Measurements from ENCODE around the gene SLC12A7.
"Not testable (repeated sequence)": the region's sequence is repeated elsewhere in the genome, so short reads cannot be mapped to it uniquely, and the experiment has no call there.

The SLC12A7 gene

GRCh38 chr5:1109542-1110306 is 2.1 kb downstream of the SLC12A7 start:
- no peak for DNase-seq (ENCODE audit: low read depth)

GRCh38 chr5:1108865-1109174 is 3.0 kb downstream of the SLC12A7 start:
- DNase-seq (ENCODE audit: low read depth), result no peak

- DNase-seq (ENCODE audit: low read depth), result no peak
These were observed 3.6 kb downstream of the SLC12A7 start for GRCh38 chr5:1108023-1108864.

- no peak for DNase-seq (ENCODE audit: low read depth)
These were observed 4.5 kb downstream of the SLC12A7 start for GRCh38 chr5:1107167-1108022.

- no peak for DNase-seq (ENCODE audit: low read depth)
These were observed 5.3 kb downstream of the SLC12A7 start for GRCh38 chr5:1106385-1107166.

GRCh38 chr5:1105350-1106265 is 6.3 kb downstream of the SLC12A7 start:
- peak; percentile 57 for DNase-seq (ENCODE audit: low read depth)

GRCh38 chr5:1104327-1105006 is 7.4 kb downstream of the SLC12A7 start:
- DNase-seq (ENCODE audit: low read depth), result peak; percentile 56

- no peak for DNase-seq (ENCODE audit: low read depth)
These were observed 8.1 kb downstream of the SLC12A7 start for GRCh38 chr5:1103505-1104326.

- DNase-seq (ENCODE audit: low read depth), result no peak
These were observed 8.8 kb downstream of the SLC12A7 start for GRCh38 chr5:1103093-1103492.

- no peak for DNase-seq (ENCODE audit: low read depth)
These were observed 9.7 kb downstream of the SLC12A7 start for GRCh38 chr5:1101961-1102713.

- no peak for DNase-seq (ENCODE audit: low read depth)
These were observed 10.9 kb downstream of the SLC12A7 start for GRCh38 chr5:1100664-1101574.

- DNase-seq (ENCODE audit: low read depth), result no peak
These were observed 11.8 kb downstream of the SLC12A7 start for GRCh38 chr5:1099926-1100663.

GRCh38 chr5:1098986-1099597 is 12.8 kb downstream of the SLC12A7 start:
- DNase-seq (ENCODE audit: low read depth), result no peak

GRCh38 chr5:1097988-1098385 is 13.9 kb downstream of the SLC12A7 start:
- DNase-seq (ENCODE audit: low read depth), result not testable (repeated sequence)

GRCh38 chr5:1097381-1097987 is 14.4 kb downstream of the SLC12A7 start:
- no peak for DNase-seq (ENCODE audit: low read depth)

- no peak for DNase-seq (ENCODE audit: low read depth)
These were observed 15.0 kb downstream of the SLC12A7 start for GRCh38 chr5:1096838-1097237.
